Right atrium auricular region (tissue), 2 donors: ENCODE results near the gene CD226. TPM values are rescaled to one million over a fixed set of nuclear protein-coding genes. Genes with fewer than 3 reads are reported as not detected.

Experiments
- DNase-seq: peaks from one replicate; pipeline ENCODE4 v3.0.0-alpha.2; 2019; ENCODE audit warnings: low spot score
- H3K27ac ChIP-seq, 2 donors: fragments of 200-600 bp; sonication (generic); 1 replicate in 1 of 2; 2 replicates in 1 of 2; pipeline ENCODE4 v1.5.1; 2016 to 2019
- H3K27me3 ChIP-seq, 2 donors: fragments of 200-600 bp; sonication (generic); one replicate each; pipeline versions ENCODE4 v1.5.1 to v1.6.0; 2017 to 2019
- H3K36me3 ChIP-seq: fragments of 200-600 bp; sonication (generic); one replicate; pipeline ENCODE4 v1.5.1; 2016
- H3K4me1 ChIP-seq, 2 donors: fragments of 200-600 bp; sonication (generic); one replicate each; pipeline versions ENCODE4 v1.5.1 to v1.6.0; 2017 to 2019
- H3K4me3 ChIP-seq, 2 donors: fragments of 200-600 bp; sonication (generic); 1 replicate in 1 of 2; 2 replicates in 1 of 2; pipeline ENCODE4 v1.5.1; 2017 to 2019; ENCODE audit warnings: mild to moderate bottlenecking in 1 of 2, moderate library complexity in 1 of 2
- H3K9me3 ChIP-seq, 2 donors: fragments of 200-600 bp; sonication (generic); one replicate each; pipeline ENCODE4 v1.5.1; 2019
- CTCF ChIP-seq, 2 donors: fragments of 200-600 bp; sonication (generic); IDR thresholded peaks; one replicate each; pipeline ENCODE4 v1.5.1; 2019; ENCODE audit warnings: antibody characterized with exemption in 2 of 2
- total RNA-seq, 2 donors: library from RNA; depleted of rRNA; stranded (reverse); fragments of >200 nt; gene quantifications; one replicate each; pipeline ENCODE4 v1.1.0, GENCODE V29; 2016

Gene CD226
- total RNA-seq, 2 donors from 2014 or later, result 0.22 to 1.3 TPM

- no peaks in the 10 kb centered on the region for H3K4me1 ChIP-seq
- H3K9me3 ChIP-seq, result no peaks in the 10 kb centered on the region
- no peaks in the 10 kb centered on the region for H3K27me3 ChIP-seq
- H3K27ac ChIP-seq, result no peak overlapping the region
- no peak for DNase-seq
- no peak overlapping the region for H3K4me3 ChIP-seq
- no peak for TF ChIP-seq CTCF (IDR thresholded peaks at IDR 0.05)
- H3K36me3 ChIP-seq, result no peaks in the 10 kb centered on the region
Measured at GRCh38 chr18:69897397-69898108, 50.1 kb downstream of the CD226 start.

- Histone ChIP-seq H3K9me3 (no peaks in the 10 kb centered on the region), H3K27ac (no peak overlapping the region), H3K27me3 (no peaks in the 10 kb centered on the region), H3K4me1 (no peaks in the 10 kb centered on the region), H3K4me3 (no peak overlapping the region), H3K36me3 (no peaks in the 10 kb centered on the region)
- DNase-seq, result no peak
- TF ChIP-seq CTCF (IDR thresholded peaks at IDR 0.05), result no peak
Measured at GRCh38 chr18:69895066-69896047, 52.3 kb downstream of the CD226 start.

GRCh38 chr18:69894467-69894866 lies 53.2 kb downstream of the CD226 start:
- H3K9me3 ChIP-seq, result no peaks in the 10 kb centered on the region
- DNase-seq, result no peak
- no peak overlapping the region for H3K4me3 ChIP-seq
- no peaks in the 10 kb centered on the region for H3K27me3 ChIP-seq
- no peak for TF ChIP-seq CTCF (IDR thresholded peaks at IDR 0.05)
- no peaks in the 10 kb centered on the region for H3K36me3 ChIP-seq
- no peaks in the 10 kb centered on the region for H3K4me1 ChIP-seq
- no peak overlapping the region for H3K27ac ChIP-seq

- no peaks in the 10 kb centered on the region for H3K4me1 ChIP-seq
- no peak for TF ChIP-seq CTCF (IDR thresholded peaks at IDR 0.05)
- no peaks in the 10 kb centered on the region for H3K36me3 ChIP-seq
- no peaks in the 10 kb centered on the region for H3K9me3 ChIP-seq
- no peaks in the 10 kb centered on the region for H3K27me3 ChIP-seq
- no peak overlapping the region for H3K4me3 ChIP-seq
- DNase-seq, result no peak
- H3K27ac ChIP-seq, result no peak overlapping the region
Measured at GRCh38 chr18:69890558-69890957, 57.1 kb downstream of the CD226 start.

- TF ChIP-seq CTCF (IDR thresholded peaks at IDR 0.05), result no peak
- Histone ChIP-seq H3K9me3 (no peaks in the 10 kb centered on the region), H3K27me3 (no peaks in the 10 kb centered on the region), H3K4me3 (no peak overlapping the region), H3K27ac (no peak overlapping the region), H3K36me3 (no peaks in the 10 kb centered on the region), H3K4me1 (no peaks in the 10 kb centered on the region)
- no peak for DNase-seq
Measured at GRCh38 chr18:69889009-69889408, 58.7 kb downstream of the CD226 start.
